SK-N-SH treated with all-trans-retinoic acid at 6 μM for 48 hours (cell line): ENCODE results near the gene PTPRD.

Experiments
- ATAC-seq: fragments of 200-7000 bp; cut with Tn5 transposase; 3 replicates; pipeline ENCODE4 v1.9.1; 2020; ENCODE audit warnings: mild to moderate bottlenecking, moderate library complexity
- ARNTL ChIP-seq: fragments of 450-650 bp; formaldehyde crosslinking; IDR thresholded peaks from 2 replicates; pipeline ENCODE4 v1.5.0; 2020; ENCODE audit warnings: low read depth, mild to moderate bottlenecking, moderate library complexity, borderline replicate concordance
- BACH2 ChIP-seq: fragments of 250-450 bp; sonication (Bioruptor Pico); IDR thresholded peaks from 2 replicates; pipeline ENCODE4 v1.9.0; 2021; ENCODE audit warnings: mild to moderate bottlenecking, borderline replicate concordance
- CREB5 ChIP-seq: fragments of 250-450 bp; sonication (Bioruptor Pico); IDR thresholded peaks from 2 replicates; pipeline ENCODE4 v1.5.1; 2020; ENCODE audit warnings: low read depth, mild to moderate bottlenecking, moderate library complexity
- CSDC2 ChIP-seq: fragments of 250-450 bp; sonication (Bioruptor Pico); IDR thresholded peaks from 2 replicates; pipeline ENCODE4 v1.5.0; 2020; ENCODE audit warnings: mild to moderate bottlenecking, moderate library complexity
- CSRNP3 ChIP-seq: fragments of 250-450 bp; sonication (Bioruptor Pico); IDR thresholded peaks from 2 replicates; pipeline ENCODE4 v1.5.1; 2021; ENCODE audit warnings: mild to moderate bottlenecking, moderate library complexity
- ESRRG ChIP-seq: fragments of 250-450 bp; sonication (Bioruptor Pico); IDR thresholded peaks from 2 replicates; pipeline ENCODE4 v1.6.1; 2021; ENCODE audit warnings: mild to moderate bottlenecking
- GLIS3 ChIP-seq: fragments of 250-450 bp; sonication (Bioruptor Pico); IDR thresholded peaks from 2 replicates; pipeline ENCODE4 v1.5.0; 2020; ENCODE audit warnings: mild to moderate bottlenecking, moderate library complexity
- ISL1 ChIP-seq: fragments of 250-450 bp; sonication (Bioruptor Pico); IDR thresholded peaks from 2 replicates; pipeline ENCODE4 v2.1.2; 2022; ENCODE audit warnings: mild to moderate bottlenecking, moderate library complexity
- OSR1 ChIP-seq: fragments of 250-450 bp; sonication (Bioruptor Pico); IDR thresholded peaks from 2 replicates; pipeline ENCODE4 v1.8.0; 2022; ENCODE audit warnings: moderate library complexity, mild to moderate bottlenecking, inconsistent platforms
- PATZ1 ChIP-seq: fragments of 250-450 bp; sonication (Bioruptor Pico); IDR thresholded peaks from 2 replicates; pipeline ENCODE4 v1.8.0; 2020; ENCODE audit warnings: mild to moderate bottlenecking, moderate library complexity, borderline replicate concordance
- PPARA ChIP-seq: fragments of 250-450 bp; sonication (Bioruptor Pico); IDR thresholded peaks from 2 replicates; pipeline ENCODE4 v1.5.0; 2020; ENCODE audit warnings: mild to moderate bottlenecking, borderline replicate concordance
- RARB ChIP-seq: fragments of 250-450 bp; sonication (Bioruptor Pico); IDR thresholded peaks from 2 replicates; pipeline ENCODE4 v1.8.0; 2021; ENCODE audit warnings: mild to moderate bottlenecking, moderate library complexity
- TCF4 ChIP-seq: fragments of 250-450 bp; sonication (Bioruptor Pico); IDR thresholded peaks from 2 replicates; pipeline ENCODE4 v1.8.0; 2021; ENCODE audit warnings: mild to moderate bottlenecking, moderate library complexity, borderline replicate concordance
- TOX ChIP-seq: fragments of 250-450 bp; sonication (Bioruptor Pico); IDR thresholded peaks from 2 replicates; pipeline ENCODE4 v1.8.0; 2021; ENCODE audit warnings: mild to moderate bottlenecking, moderate library complexity, borderline replicate concordance
- TSHZ2 ChIP-seq: fragments of 250-450 bp; sonication (Bioruptor Pico); IDR thresholded peaks from 2 replicates; pipeline ENCODE4 v1.5.0; 2020; ENCODE audit warnings: mild to moderate bottlenecking, moderate library complexity
- ZC3H10 ChIP-seq: fragments of 250-450 bp; sonication (Bioruptor Pico); IDR thresholded peaks from 2 replicates; pipeline ENCODE4 v1.5.1; 2021; ENCODE audit warnings: mild to moderate bottlenecking, moderate library complexity
- ZFP3 ChIP-seq: fragments of 250-450 bp; sonication (Bioruptor Pico); IDR thresholded peaks from 2 replicates; pipeline ENCODE4 v1.5.0; 2020; ENCODE audit warnings: mild to moderate bottlenecking, moderate library complexity
- ZFP30 ChIP-seq: fragments of 450-650 bp; formaldehyde crosslinking; IDR thresholded peaks from 2 replicates; pipeline ENCODE4 v1.5.0; 2022; ENCODE audit warnings: mild to moderate bottlenecking, moderate library complexity
- ZNF565 ChIP-seq: fragments of 450-650 bp; formaldehyde crosslinking; conservative IDR thresholded peaks from 2 replicates; pipeline ENCODE4 v1.5.0; 2020; ENCODE audit warnings: low read depth, mild to moderate bottlenecking, moderate library complexity
- ZNF70 ChIP-seq: fragments of 450-650 bp; formaldehyde crosslinking; IDR thresholded peaks from 2 replicates; pipeline ENCODE4 v1.5.0; 2020; ENCODE audit warnings: mild to moderate bottlenecking, moderate library complexity
- ZNF8 ChIP-seq: fragments of 450-650 bp; formaldehyde crosslinking; IDR thresholded peaks from 2 replicates; pipeline ENCODE4 v1.5.0; 2020; ENCODE audit warnings: mild to moderate bottlenecking, moderate library complexity
- TF ChIP-seq, protein P1 (sequence below): fragments of 250-450 bp; sonication (Bioruptor Pico); IDR thresholded peaks from 2 replicates; pipeline ENCODE4 v1.8.0; 2021; ENCODE audit warnings: low read depth, mild to moderate bottlenecking, moderate library complexity, borderline replicate concordance

Gene PTPRD

DNA sequence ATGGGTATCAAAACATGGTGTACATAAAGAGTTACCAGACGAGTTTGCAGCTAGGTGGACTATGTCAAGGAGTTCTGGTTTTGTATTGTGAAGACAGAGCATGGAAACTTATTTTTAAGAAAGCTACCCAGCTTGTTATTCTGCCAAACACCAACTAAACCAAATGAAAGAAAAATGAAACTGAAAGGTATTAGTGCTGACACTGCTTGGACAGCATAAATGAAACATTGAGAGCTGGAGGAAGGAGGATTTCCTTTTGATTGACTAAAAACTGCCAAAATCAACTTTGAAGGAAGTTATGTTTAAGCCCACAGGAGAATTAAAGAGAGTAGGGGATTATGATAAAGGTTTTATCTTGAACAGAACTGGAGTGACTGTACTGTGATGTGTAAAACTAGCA is 766.2 kb downstream of the PTPRD start:
- no peak for ATAC-seq
- TF ChIP-seq GLIS3 (CRISPR knock-in tag) (no peak), TOX (no peak), RARB (no peak), ZNF70 (CRISPR knock-in tag) (no peak), CSDC2 (CRISPR knock-in tag) (no peak), PATZ1 (CRISPR knock-in tag) (no peak), TSHZ2 (no peak), ZFP3 (CRISPR knock-in tag) (no peak), ARNTL (CRISPR knock-in tag) (no peak), ESRRG (CRISPR knock-in tag) (no peak), ISL1 (CRISPR knock-in tag) (no peak), CREB5 (CRISPR knock-in tag) (no peak), BACH2 (no peak), ZNF565 (CRISPR knock-in tag) (no peak), ZFP30 (CRISPR knock-in tag) (no peak), PPARA (CRISPR knock-in tag) (no peak), ZNF8 (CRISPR knock-in tag) (no peak), OSR1 (CRISPR knock-in tag) (no peak), ZC3H10 (CRISPR knock-in tag) (no peak)
- TF ChIP-seq, protein P1, sequence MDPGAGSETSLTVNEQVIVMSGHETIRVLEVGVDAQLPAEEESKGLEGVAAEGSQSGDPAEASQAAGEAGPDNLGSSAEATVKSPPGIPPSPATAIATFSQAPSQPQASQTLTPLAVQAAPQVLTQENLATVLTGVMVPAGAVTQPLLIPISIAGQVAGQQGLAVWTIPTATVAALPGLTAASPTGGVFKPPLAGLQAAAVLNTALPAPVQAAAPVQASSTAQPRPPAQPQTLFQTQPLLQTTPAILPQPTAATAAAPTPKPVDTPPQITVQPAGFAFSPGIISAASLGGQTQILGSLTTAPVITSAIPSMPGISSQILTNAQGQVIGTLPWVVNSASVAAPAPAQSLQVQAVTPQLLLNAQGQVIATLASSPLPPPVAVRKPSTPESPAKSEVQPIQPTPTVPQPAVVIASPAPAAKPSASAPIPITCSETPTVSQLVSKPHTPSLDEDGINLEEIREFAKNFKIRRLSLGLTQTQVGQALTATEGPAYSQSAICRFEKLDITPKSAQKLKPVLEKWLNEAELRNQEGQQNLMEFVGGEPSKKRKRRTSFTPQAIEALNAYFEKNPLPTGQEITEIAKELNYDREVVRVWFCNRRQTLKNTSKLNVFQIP = no peak
- TF ChIP-seq, all 23 proteins: peak for 0

DNA sequence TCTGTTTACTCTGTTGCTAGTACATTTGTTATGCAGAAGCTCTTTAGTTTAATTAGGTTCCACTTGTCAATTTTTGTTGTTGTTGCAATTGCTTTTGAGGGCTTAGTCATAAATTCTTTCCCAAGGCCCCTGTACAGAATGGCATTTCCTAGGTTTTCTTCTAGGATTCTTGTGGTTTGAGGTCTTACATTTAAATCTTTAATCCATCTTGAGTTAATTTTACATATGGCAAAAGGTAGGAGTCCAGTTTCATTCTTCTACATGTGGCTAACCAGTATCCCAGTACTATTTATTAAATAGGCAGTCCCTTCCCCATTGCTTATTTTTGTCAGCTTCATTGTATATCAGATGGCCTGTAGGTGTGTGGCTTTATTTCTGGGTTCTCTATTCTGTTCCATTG is 792.4 kb downstream of the PTPRD start:
- ATAC-seq = no peak
- no peak for TF ChIP-seq CSRNP3 (CRISPR knock-in tag)
- no peak for TF ChIP-seq ZFP3 (CRISPR knock-in tag)
- no peak for TF ChIP-seq PPARA (CRISPR knock-in tag)
- no peak for TF ChIP-seq ZNF70 (CRISPR knock-in tag)

DNA sequence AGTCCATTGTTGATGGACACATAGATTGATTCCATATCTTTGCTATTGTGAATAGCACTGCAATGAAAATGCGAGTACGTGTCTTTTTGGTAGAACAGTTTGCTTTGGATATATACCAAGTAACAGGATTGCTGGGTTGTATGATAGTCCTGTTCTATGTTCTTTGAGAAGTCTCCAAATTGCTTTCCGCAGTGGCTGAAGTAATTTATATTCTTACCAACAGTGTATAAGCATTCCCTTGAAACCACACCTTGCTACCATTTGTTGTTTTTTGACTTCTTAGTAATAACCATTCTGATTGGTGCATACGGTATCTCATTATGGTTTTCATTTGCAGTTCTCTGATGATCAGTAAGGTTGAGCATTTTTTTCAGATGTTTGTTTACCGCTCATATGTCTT is 792.9 kb downstream of the PTPRD start:
- no peak for TF ChIP-seq PPARA (CRISPR knock-in tag)
- TF ChIP-seq PATZ1 (CRISPR knock-in tag) = no peak
- TF ChIP-seq GLIS3 (CRISPR knock-in tag) = no peak
- no peak for TF ChIP-seq ZC3H10 (CRISPR knock-in tag)
- no peak for TF ChIP-seq ZFP3 (CRISPR knock-in tag)
- no peak for TF ChIP-seq ISL1 (CRISPR knock-in tag)
- TF ChIP-seq CSDC2 (CRISPR knock-in tag) = no peak
- no peak for TF ChIP-seq ZNF565 (CRISPR knock-in tag)
- no peak for TF ChIP-seq ZNF8 (CRISPR knock-in tag)
- TF ChIP-seq TOX = no peak
- TF ChIP-seq TCF4 = no peak
- TF ChIP-seq CREB5 (CRISPR knock-in tag) = no peak
- no peak for TF ChIP-seq ZNF70 (CRISPR knock-in tag)
- TF ChIP-seq, protein P1 = no peak
- no peak for TF ChIP-seq BACH2
- ATAC-seq = no peak
